Activated CD4-positive, alpha-beta T cell treated with anti-CD3 and anti-CD28 coated beads for 36 hours (primary cell): ENCODE results near the gene NFASC. TPM values are rescaled to one million over a fixed set of nuclear protein-coding genes. Genes with fewer than 3 reads are reported as not detected.

Experiments used
- ATAC-seq: fragments of 200-7000 bp; cut with Tn5 transposase; one replicate; pipeline ENCODE4 v1.10.0; 2021; ENCODE audit warnings: mild to moderate bottlenecking, moderate library complexity
- CTCF ChIA-PET: fragments of 350-600 bp; sonication (Branson Sonifier 250); formaldehyde crosslinking; loops from one replicate; lab custom pipeline; 2021; ENCODE audit warnings: antibody characterized with exemption; lab: Charles Lee
- POLR2A ChIA-PET: fragments of 350-600 bp; sonication (Branson Sonifier 250); formaldehyde crosslinking; loops from one replicate; lab custom pipeline; 2021; ENCODE audit warnings: antibody characterized with exemption, inconsistent platforms; lab: Charles Lee
- DNase-seq: peaks from one replicate; pipeline ENCODE4 v3.0.0-alpha.2; 2020
- H3K27ac Mint-ChIP-seq: one replicate; pipeline ENCODE4 v1.8.0; 2021; ENCODE audit warnings: mixed read lengths
- H3K27me3 Mint-ChIP-seq: one replicate; pipeline ENCODE4 v1.8.0; 2021; ENCODE audit warnings: mixed read lengths
- H3K36me3 Mint-ChIP-seq: one replicate; pipeline ENCODE4 v1.8.0; 2021; ENCODE audit warnings: low read depth, mixed read lengths
- H3K4me1 Mint-ChIP-seq: one replicate; pipeline ENCODE4 v1.8.0; 2021; ENCODE audit warnings: mixed read lengths
- H3K4me3 Mint-ChIP-seq: one replicate; pipeline ENCODE4 v1.8.0; 2021; ENCODE audit warnings: mild to moderate bottlenecking, moderate library complexity, mixed read lengths
- H3K9me3 Mint-ChIP-seq: one replicate; pipeline ENCODE4 v1.8.0; 2021; ENCODE audit warnings: low read depth, mixed read lengths
- intact Hi-C, 2 experiments: fragments of 100-400 bp; cut with DNase I in 1 of 2; cut with micrococcal nuclease in 1 of 2; formaldehyde crosslinking; loops; one replicate each; pipeline versions ENCODE4 v1.14.2 to v1.15.1; 2022 to 2024; cut with DNase I, micrococcal nuclease
- total RNA-seq, 2 experiments: library from RNA; stranded (reverse); gene quantifications; one replicate each; pipeline ENCODE4 v1.2.3, GENCODE V29; 2021

The NFASC gene
- total RNA-seq, 2 experiments from 2014 or later: 0.33 to 0.48 TPM

GRCh38 chr1:204835737-204836136, 34.9 kb upstream of the NFASC start:
- no peak overlapping the region for H3K27ac Mint-ChIP-seq
- no peak overlapping the region for H3K4me3 Mint-ChIP-seq
- peaks cover 29% of the 10 kb centered on the region for H3K27me3 Mint-ChIP-seq
- DNase-seq (no peak), ATAC-seq (no peak)
- H3K36me3 Mint-ChIP-seq: no peaks in the 10 kb centered on the region
- ChIA-PET CTCF (interaction anchor here (0.9 to 1.8 kb wide), 4 partner anchors 8 to 44 kb away, joined by 3 to 5 read pairs (median 3); no protein-coding TSS in a partner anchor), POLR2A (no interaction called here)
- H3K4me1 Mint-ChIP-seq: no peaks in the 10 kb centered on the region
- H3K9me3 Mint-ChIP-seq: no peaks in the 10 kb centered on the region
- intact Hi-C loops: no loop called here

GRCh38 chr1:204836856-204837255, 33.8 kb upstream of the NFASC start:
- H3K27ac Mint-ChIP-seq: no peak overlapping the region
- intact Hi-C loops: no loop called here
- DNase-seq (no peak), ATAC-seq (no peak)
- no peaks in the 10 kb centered on the region for H3K36me3 Mint-ChIP-seq
- H3K4me3 Mint-ChIP-seq: no peak overlapping the region
- ChIA-PET POLR2A (interaction anchor here (0.7 kb wide), 1 partner anchor 105 kb away, joined by 3 read pairs; no protein-coding TSS in a partner anchor), CTCF (interaction anchor here (0.7 to 1.3 kb wide), 4 partner anchors 9 to 478 kb away, joined by 3 to 5 read pairs (median 3); no protein-coding TSS in a partner anchor)
- peaks cover 21% of the 10 kb centered on the region for H3K27me3 Mint-ChIP-seq
- H3K4me1 Mint-ChIP-seq: no peaks in the 10 kb centered on the region
- H3K9me3 Mint-ChIP-seq: no peaks in the 10 kb centered on the region

DNA sequence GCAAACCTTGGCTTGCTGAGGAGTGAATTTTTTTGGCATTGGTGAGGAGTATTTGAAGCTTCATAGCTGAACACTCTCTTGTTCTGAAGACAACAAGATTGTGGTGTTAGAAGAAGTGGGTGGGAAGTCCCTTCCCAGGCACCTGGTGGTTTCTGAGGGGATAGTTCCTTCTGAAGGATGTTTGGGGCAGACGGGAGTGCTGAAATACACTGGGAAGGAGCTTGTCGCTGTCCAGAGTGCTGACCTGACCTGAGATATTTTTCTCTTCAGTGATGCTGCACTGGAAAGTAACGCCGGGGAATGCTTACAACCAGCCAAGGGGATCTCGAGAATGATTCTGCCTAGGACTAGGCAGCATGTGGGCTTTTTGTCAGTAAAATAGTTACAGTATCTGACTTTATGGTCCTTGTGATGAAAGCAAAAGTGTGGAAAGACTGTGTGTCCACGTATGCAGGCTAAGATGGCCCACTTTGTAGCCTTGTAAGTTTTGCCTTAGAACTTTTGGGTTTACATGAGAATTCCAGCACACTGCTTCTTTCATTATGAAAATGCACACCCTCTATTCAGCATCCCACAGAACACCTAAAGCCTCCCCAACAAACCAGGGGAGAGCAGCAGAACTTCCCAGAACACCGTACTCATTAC, 33.1 kb upstream of the NFASC start:
- ATAC-seq: no peak
- POLR2A ChIA-PET: interaction anchor here (0.7 kb wide), 1 partner anchor 106 kb away, joined by 3 read pairs; no protein-coding TSS in a partner anchor
- H3K9me3 Mint-ChIP-seq: no peaks in the 10 kb centered on the region
- no peaks in the 10 kb centered on the region for H3K36me3 Mint-ChIP-seq
- H3K4me3 Mint-ChIP-seq: no peak overlapping the region
- peak; percentile 56 for DNase-seq
- CTCF ChIA-PET: no interaction called here
- no peaks in the 10 kb centered on the region for H3K4me1 Mint-ChIP-seq
- H3K27ac Mint-ChIP-seq: no peak overlapping the region
- peaks cover 17% of the 10 kb centered on the region for H3K27me3 Mint-ChIP-seq
- intact Hi-C loops: no loop called here

DNA sequence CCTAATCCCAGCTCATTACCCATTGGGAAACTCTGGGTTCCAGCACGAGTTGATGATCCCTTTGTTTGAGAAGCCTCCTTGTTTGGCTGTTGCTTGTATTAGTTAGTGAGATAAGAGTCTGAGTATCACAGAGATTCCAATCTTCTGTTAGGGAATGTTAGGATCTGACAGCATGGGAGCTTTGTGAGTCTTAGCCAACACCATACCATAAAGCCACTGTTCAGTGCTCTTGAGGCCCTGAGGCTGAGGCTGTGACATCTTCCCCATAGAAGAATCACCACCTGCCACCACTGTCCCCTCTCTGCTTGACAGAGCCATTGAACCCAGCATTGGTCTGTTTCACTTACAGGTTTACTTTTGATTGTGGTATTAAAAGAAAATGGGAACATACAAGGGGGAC, 29.3 kb upstream of the NFASC start:
- no peaks in the 10 kb centered on the region for H3K9me3 Mint-ChIP-seq
- H3K4me3 Mint-ChIP-seq: no peak overlapping the region
- DNase-seq (no peak), ATAC-seq (no peak)
- peaks cover 11% of the 10 kb centered on the region for H3K27me3 Mint-ChIP-seq
- no peaks in the 10 kb centered on the region for H3K36me3 Mint-ChIP-seq
- POLR2A ChIA-PET: no interaction called here
- H3K27ac Mint-ChIP-seq: no peak overlapping the region
- intact Hi-C loops: no loop called here
- no peaks in the 10 kb centered on the region for H3K4me1 Mint-ChIP-seq
- CTCF ChIA-PET: no interaction called here

GRCh38 chr1:204841798-204842197, 28.9 kb upstream of the NFASC start:
- Mint-ChIP-seq H3K27ac (no peak overlapping the region), H3K4me1 (no peaks in the 10 kb centered on the region), H3K9me3 (no peaks in the 10 kb centered on the region), H3K4me3 (no peak overlapping the region), H3K36me3 (no peaks in the 10 kb centered on the region), H3K27me3 (peaks cover 13% of the 10 kb centered on the region)
- DNase-seq (no peak), ATAC-seq (no peak)
- POLR2A ChIA-PET: no interaction called here
- intact Hi-C loops: no loop called here
- CTCF ChIA-PET: interaction anchor here (0.8 kb wide), 1 partner anchor 35 kb away, joined by 5 read pairs; no protein-coding TSS in a partner anchor

DNA sequence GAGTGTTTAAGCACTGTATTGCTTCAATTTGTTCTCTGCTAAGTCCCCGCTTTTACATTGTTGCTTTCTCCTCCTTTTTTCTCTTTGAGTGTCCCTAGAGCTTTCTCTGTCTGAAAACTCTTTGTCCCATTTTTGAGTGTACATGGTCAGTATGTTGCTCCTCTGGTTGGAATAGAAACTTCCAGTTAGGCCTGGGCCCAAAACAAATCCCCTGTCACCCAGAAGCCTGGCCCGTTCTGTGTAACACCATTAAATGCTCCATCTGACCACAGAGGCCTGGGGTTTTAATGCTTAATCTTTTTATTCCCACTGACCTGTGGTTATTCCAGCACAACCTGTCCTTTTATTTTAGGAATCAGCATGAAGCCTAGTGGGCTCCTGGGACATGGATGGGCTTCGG, 28.3 kb upstream of the NFASC start:
- ChIA-PET CTCF (interaction anchor here (0.8 kb wide), 1 partner anchor 35 kb away, joined by 5 read pairs; no protein-coding TSS in a partner anchor), POLR2A (no interaction called here)
- H3K27me3 Mint-ChIP-seq: peaks cover 9% of the 10 kb centered on the region
- ATAC-seq (no peak), DNase-seq (no peak)
- H3K27ac Mint-ChIP-seq: no peak overlapping the region
- no peaks in the 10 kb centered on the region for H3K36me3 Mint-ChIP-seq
- H3K4me3 Mint-ChIP-seq: no peak overlapping the region
- H3K4me1 Mint-ChIP-seq: no peaks in the 10 kb centered on the region
- no peaks in the 10 kb centered on the region for H3K9me3 Mint-ChIP-seq
- intact Hi-C loops: no loop called here

DNA sequence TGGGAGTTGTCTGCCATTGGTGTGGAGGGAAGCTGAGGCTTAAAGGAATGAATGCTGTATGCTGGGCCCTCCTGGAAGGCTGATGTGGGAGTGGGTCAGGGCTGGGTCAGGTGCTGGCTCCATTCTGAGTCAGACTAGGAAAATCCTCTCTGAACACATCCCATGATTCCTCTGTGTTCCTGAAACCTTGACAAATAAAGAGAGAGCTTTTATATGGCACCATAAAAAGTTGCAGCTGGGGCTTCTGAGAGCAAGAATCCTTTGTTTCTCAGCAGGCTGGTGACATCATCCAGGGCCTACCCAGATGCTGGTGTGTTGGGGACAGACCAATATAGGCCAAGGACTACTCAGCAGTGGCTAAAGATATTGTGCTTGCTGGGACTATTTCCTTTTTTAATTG, 27.8 kb upstream of the NFASC start:
- Mint-ChIP-seq H3K4me3 (no peak overlapping the region), H3K9me3 (no peaks in the 10 kb centered on the region), H3K27me3 (peaks cover 7% of the 10 kb centered on the region), H3K4me1 (no peaks in the 10 kb centered on the region), H3K27ac (no peak overlapping the region), H3K36me3 (no peaks in the 10 kb centered on the region)
- intact Hi-C loops: no loop called here
- POLR2A ChIA-PET: no interaction called here
- CTCF ChIA-PET: no interaction called here
- ATAC-seq: no peak
- DNase-seq: no peak

- no peak overlapping the region for H3K4me3 Mint-ChIP-seq
- H3K27ac Mint-ChIP-seq: no peak overlapping the region
- peaks cover 5% of the 10 kb centered on the region for H3K27me3 Mint-ChIP-seq
- DNase-seq: no peak
- no peaks in the 10 kb centered on the region for H3K9me3 Mint-ChIP-seq
- ATAC-seq: no peak
- H3K36me3 Mint-ChIP-seq: no peaks in the 10 kb centered on the region
- POLR2A ChIA-PET: no interaction called here
- intact Hi-C loops: no loop called here
- CTCF ChIA-PET: no interaction called here
- no peaks in the 10 kb centered on the region for H3K4me1 Mint-ChIP-seq
Measured at GRCh38 chr1:204846546-204846945, 24.1 kb upstream of the NFASC start.

- intact Hi-C loops: no loop called here
- H3K4me3 Mint-ChIP-seq: no peak overlapping the region
- ChIA-PET CTCF (interaction anchor here (1.5 kb wide), 1 partner anchor 418 kb away, joined by 3 read pairs; no protein-coding TSS in a partner anchor), POLR2A (no interaction called here)
- DNase-seq: no peak
- no peak overlapping the region for H3K27ac Mint-ChIP-seq
- H3K36me3 Mint-ChIP-seq: no peaks in the 10 kb centered on the region
- no peaks in the 10 kb centered on the region for H3K4me1 Mint-ChIP-seq
- H3K9me3 Mint-ChIP-seq: no peaks in the 10 kb centered on the region
- H3K27me3 Mint-ChIP-seq: peaks cover 5% of the 10 kb centered on the region
- ATAC-seq: no peak
Measured at GRCh38 chr1:204848579-204848978, 22.1 kb upstream of the NFASC start.

- Mint-ChIP-seq H3K36me3 (no peaks in the 10 kb centered on the region), H3K4me3 (no peak overlapping the region), H3K4me1 (no peaks in the 10 kb centered on the region), H3K27me3 (peaks cover 11% of the 10 kb centered on the region), H3K9me3 (no peaks in the 10 kb centered on the region), H3K27ac (no peak overlapping the region)
- intact Hi-C loops: no loop called here
- CTCF ChIA-PET: interaction anchor here (1.3 kb wide), 1 partner anchor 46 kb away, joined by 7 read pairs; no protein-coding TSS in a partner anchor
- POLR2A ChIA-PET: no interaction called here
- ATAC-seq (no peak), DNase-seq (no peak)
Measured at GRCh38 chr1:204852854-204853253, 17.8 kb upstream of the NFASC start.

DNA sequence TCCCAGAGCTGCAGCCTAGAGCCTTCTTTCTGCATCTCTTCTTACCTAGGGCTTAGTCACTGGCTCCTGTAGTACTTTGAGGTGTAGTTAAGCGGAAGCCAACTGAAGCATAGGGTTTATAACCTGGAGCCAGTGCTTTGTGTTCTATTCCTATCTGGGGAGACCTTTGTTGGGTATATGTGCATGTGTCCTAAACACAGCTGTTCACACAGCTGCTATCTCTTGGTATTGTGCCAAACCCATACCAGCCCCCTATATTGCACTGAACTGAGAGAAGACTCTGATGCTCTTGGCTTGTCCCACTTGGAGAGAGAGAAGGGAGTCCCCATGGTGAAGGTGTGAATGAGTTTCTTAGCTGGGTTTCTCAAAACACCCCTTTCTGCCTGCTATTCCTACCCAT, 17.2 kb upstream of the NFASC start:
- ChIA-PET POLR2A (no interaction called here), CTCF (interaction anchor here (0.9 to 1.3 kb wide), 2 partner anchors 46 kb away, joined by 4 to 7 read pairs; no protein-coding TSS in a partner anchor)
- intact Hi-C loops: no loop called here
- Mint-ChIP-seq H3K9me3 (no peaks in the 10 kb centered on the region), H3K36me3 (no peaks in the 10 kb centered on the region), H3K27ac (no peak overlapping the region), H3K27me3 (peaks cover 13% of the 10 kb centered on the region), H3K4me3 (no peak overlapping the region), H3K4me1 (no peaks in the 10 kb centered on the region)
- ATAC-seq: no peak
- no peak for DNase-seq

GRCh38 chr1:204854286-204854685, 16.4 kb upstream of the NFASC start:
- no peaks in the 10 kb centered on the region for H3K4me1 Mint-ChIP-seq
- no peak for ATAC-seq
- POLR2A ChIA-PET: no interaction called here

More at GRCh38 chr1:204854286-204854685, 16.4 kb upstream of the NFASC start:
- no peaks in the 10 kb centered on the region for H3K9me3 Mint-ChIP-seq
- no peak overlapping the region for H3K27ac Mint-ChIP-seq
- H3K36me3 Mint-ChIP-seq: no peaks in the 10 kb centered on the region
- peaks cover 13% of the 10 kb centered on the region for H3K27me3 Mint-ChIP-seq
- H3K4me3 Mint-ChIP-seq: no peak overlapping the region
- CTCF ChIA-PET: interaction anchor here (0.5 to 0.9 kb wide), 2 partner anchors 47 to 672 kb away, joined by 3 to 4 read pairs; no protein-coding TSS in a partner anchor
- DNase-seq: no peak
- intact Hi-C loops: no loop called here
